HepG2 (cell line): ENCODE data around the gene ANKRD65. TPM values are rescaled to one million over a fixed set of nuclear protein-coding genes. Genes with fewer than 3 reads are reported as not detected.

Experiments used
- CHD2 ChIP-seq: IDR thresholded peaks from 2 replicates; pipeline ENCODE4 v1.6.1; 2011; ENCODE audit warnings: low read depth, low read length, improper control_type of control experiment
- CREB1 ChIP-seq, 2 experiments: fragments of 450-650 bp in 1 of 2; IDR thresholded peaks; 2 replicates each; pipeline ENCODE4 v1.6.1; 2016 to 2017; ENCODE audit warnings: control low read depth in 1 of 2, mild to moderate bottlenecking in 1 of 2, missing compliant biosample characterization in 1 of 2, missing genetic modification characterization in 1 of 2
- EHMT2 ChIP-seq: fragments of 200-600 bp; sonication (generic); IDR thresholded peaks from 2 replicates; pipeline ENCODE4 v1.7.0; 2017; ENCODE audit warnings: antibody characterized with exemption, low read depth, low read length, borderline replicate concordance
- GATA4 ChIP-seq: sonication (generic); IDR thresholded peaks from 2 replicates; pipeline ENCODE4 v1.6.1; 2016; ENCODE audit warnings: antibody characterized with exemption, low read depth, borderline replicate concordance
- GLI4 ChIP-seq: sonication (generic); formaldehyde crosslinking; IDR thresholded peaks from 2 replicates; pipeline ENCODE4 v1.5.1; 2020; ENCODE audit warnings: missing genetic modification reagents, mild to moderate bottlenecking, moderate library complexity, borderline replicate concordance
- HNRNPLL ChIP-seq: fragments of 200-400 bp; formaldehyde crosslinking; IDR thresholded peaks from 2 replicates; pipeline ENCODE4 v1.6.1; 2017; ENCODE audit warnings: mild to moderate bottlenecking, low read depth, low read length; ENCODE audit not compliant: poor library complexity, severe bottlenecking
- ISL2 ChIP-seq: sonication (generic); formaldehyde crosslinking; IDR thresholded peaks from 2 replicates; pipeline ENCODE4 v1.5.0; 2020; ENCODE audit warnings: missing genetic modification reagents
- LCORL ChIP-seq, 2 experiments: fragments of 450-650 bp in 1 of 2; sonication (generic) in 1 of 2; formaldehyde crosslinking in 1 of 2; IDR thresholded peaks; 2 replicates each; pipeline versions ENCODE4 v1.5.0 to v1.6.1; 2017 to 2020; ENCODE audit warnings: antibody characterized with exemption in 1 of 2, missing genetic modification reagents in 1 of 2
- MEIS1 ChIP-seq: sonication (generic); formaldehyde crosslinking; IDR thresholded peaks from 2 replicates; pipeline ENCODE4 v1.9.0; 2021; ENCODE audit warnings: mild to moderate bottlenecking, missing genetic modification reagents, moderate library complexity, borderline replicate concordance
- MLLT10 ChIP-seq: sonication (generic); formaldehyde crosslinking; IDR thresholded peaks from 2 replicates; pipeline ENCODE4 v1.4.0; 2020; ENCODE audit warnings: missing genetic modification reagents
- POLR2AphosphoS5 ChIP-seq: IDR thresholded peaks from 2 replicates; pipeline ENCODE4 v1.6.1; 2012; ENCODE audit warnings: low read depth, low read length
- POLR2G ChIP-seq: fragments of 200-400 bp; formaldehyde crosslinking; IDR thresholded peaks from 2 replicates; pipeline ENCODE4 v1.6.1; 2018; ENCODE audit warnings: mild to moderate bottlenecking, low read depth, low read length, moderate library complexity
- ZBTB7A ChIP-seq: sonication (generic); formaldehyde crosslinking; IDR thresholded peaks from 2 replicates; pipeline ENCODE4 v1.8.0; 2022; ENCODE audit warnings: mild to moderate bottlenecking, missing genetic modification reagents
- ZFP91 ChIP-seq: sonication (generic); formaldehyde crosslinking; IDR thresholded peaks from 2 replicates; pipeline ENCODE4 v1.9.0; 2022; ENCODE audit warnings: missing genetic modification reagents, mild to moderate bottlenecking, borderline replicate concordance
- ZNF225 ChIP-seq: sonication (generic); formaldehyde crosslinking; IDR thresholded peaks from 2 replicates; pipeline ENCODE4 v1.4.0; 2020; ENCODE audit warnings: mild to moderate bottlenecking, missing genetic modification reagents
- ZNF382 ChIP-seq: sonication (generic); formaldehyde crosslinking; IDR thresholded peaks from 2 replicates; pipeline ENCODE4 v1.5.0; 2020; ENCODE audit warnings: missing genetic modification reagents, mild to moderate bottlenecking, borderline replicate concordance
- ZNF557 ChIP-seq: sonication (generic); formaldehyde crosslinking; IDR thresholded peaks from 2 replicates; pipeline ENCODE4 v1.4.0; 2020; ENCODE audit warnings: missing genetic modification reagents
- ZNF567 ChIP-seq: sonication (generic); formaldehyde crosslinking; IDR thresholded peaks from 2 replicates; pipeline ENCODE4 v1.8.1; 2023; ENCODE audit warnings: mild to moderate bottlenecking, missing genetic modification reagents, borderline replicate concordance
- ZNF746 ChIP-seq: sonication (generic); formaldehyde crosslinking; IDR thresholded peaks from 2 replicates; pipeline ENCODE4 v1.8.0; 2022; ENCODE audit warnings: mild to moderate bottlenecking, missing genetic modification reagents
- ZNF780A ChIP-seq: sonication (generic); formaldehyde crosslinking; IDR thresholded peaks from 2 replicates; pipeline ENCODE4 v1.8.0; 2022; ENCODE audit warnings: mild to moderate bottlenecking, missing genetic modification reagents, moderate library complexity
- polyA plus RNA-seq, 8 experiments: library from polyadenylated mRNA; depleted of rRNA in 3 of 8; stranded (reverse) in 7 of 8; unstranded in 1 of 8; fragments of >200 nt; fragmentation: Illumina TruSeq in 4 of 8; extraction: Trizol in 4 of 8; gene quantifications; 2 replicates each; pipeline versions ENCODE4 v1.2.1 to v1.2.3, GENCODE V29; 2011 to 2016; ENCODE audit warnings: low read depth in 4 of 8, missing spikeins in 1 of 8, mixed read lengths in 1 of 8; ENCODE audit not compliant: insufficient read depth in 1 of 8
- total RNA-seq, 5 experiments: library from RNA; depleted of rRNA; stranded (reverse); fragments of >200 nt; fragmentation: Illumina TruSeq; extraction: Trizol; gene quantifications; 2 replicates each; pipeline ENCODE4 v1.2.3, GENCODE V29; 2016; ENCODE audit warnings: low read depth in 1 of 5
- TF ChIP-seq, protein P1 (sequence below): sonication (generic); formaldehyde crosslinking; IDR thresholded peaks from 2 replicates; pipeline ENCODE4 v1.9.0; 2021; ENCODE audit warnings: missing genetic modification reagents, mild to moderate bottlenecking, borderline replicate concordance
- TF ChIP-seq, protein P2 (sequence below): sonication (generic); formaldehyde crosslinking; IDR thresholded peaks from 2 replicates; pipeline ENCODE4 v1.4.0; 2020; ENCODE audit warnings: missing genetic modification reagents, mild to moderate bottlenecking, borderline replicate concordance

The ANKRD65 gene
- total and polyA plus RNA-seq, 2 of the 13 experiments (the other 11 are each of a cell fraction or from before 2014, with no cell fraction given): 12.1 to 30.1 TPM

DNA sequence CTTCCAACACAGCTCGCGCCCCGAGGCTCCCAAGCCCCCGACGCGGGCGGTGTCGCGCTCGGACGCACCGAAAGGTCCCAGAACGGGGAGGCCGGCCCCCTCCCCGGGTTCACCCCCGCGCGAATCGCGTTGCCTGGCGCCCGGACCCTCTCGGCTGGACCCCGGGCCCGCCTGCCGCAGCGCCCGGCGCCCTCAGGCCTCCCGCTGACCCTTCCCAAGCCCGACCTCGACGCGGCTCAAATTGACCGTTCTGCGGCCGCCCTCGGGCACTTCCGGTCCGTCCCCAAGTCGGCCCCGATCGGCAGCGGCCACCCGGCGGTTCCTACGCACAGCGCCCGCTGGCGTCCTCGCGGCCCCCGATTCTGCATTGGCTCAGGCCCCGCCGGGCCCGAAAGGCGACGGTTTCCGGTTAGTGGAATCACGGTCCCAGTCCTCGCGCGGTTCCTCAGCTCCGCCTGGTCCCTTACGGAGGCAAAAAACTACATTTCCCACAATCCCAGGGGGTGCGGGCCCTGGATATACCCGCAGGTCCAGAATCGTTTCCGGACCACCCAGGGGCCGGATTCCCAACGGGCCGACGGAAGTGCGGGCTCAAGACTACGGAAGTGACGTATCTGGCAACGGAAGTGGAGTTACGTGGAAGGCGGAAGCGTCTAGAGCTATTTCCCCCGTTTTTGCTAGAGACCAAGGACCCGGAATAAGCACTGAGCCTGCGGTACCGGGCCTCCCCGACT is 46.0 kb downstream of the ANKRD65 start, which contains the start of gene AURKAIP1 (continued):
- TF ChIP-seq ZNF225 (CRISPR knock-in tag) (peak; percentile 51; the same call in 1 of the 2 replicates), MEIS1 (CRISPR knock-in tag) (0 out of 2 replicates have a peak, but pooled peaks have one; percentile 62), ZNF746 (CRISPR knock-in tag) (peak; percentile 63), ISL2 (CRISPR knock-in tag) (peak; percentile 90), GLI4 (CRISPR knock-in tag) (peak; percentile 78), ZNF567 (no peak; the same call in 1 of the 2 replicates), ZNF382 (no peak), ZBTB7A (CRISPR knock-in tag) (peak; percentile 96), CREB1 (IDR thresholded peaks at IDR 0.05) (peak; percentile 96), CREB1 (CRISPR knock-in tag; IDR thresholded peaks at IDR 0.05) (peak; percentile 98), HNRNPLL (peak; percentile 90), LCORL (IDR thresholded peaks at IDR 0.05) (no peak), LCORL (CRISPR knock-in tag; IDR thresholded peaks at IDR 0.05) (peak; percentile 92), ZNF780A (CRISPR knock-in tag) (no peak), CHD2 (peak; percentile 96), ZFP91 (CRISPR knock-in tag) (peak; percentile 98), MLLT10 (CRISPR knock-in tag) (no peak; the same call in 1 of the 2 replicates), GATA4 (peak; percentile 26; the same call in 1 of the 2 replicates), POLR2G (peak; percentile 74), ZNF557 (CRISPR knock-in tag) (no peak), EHMT2 (no peak), POLR2AphosphoS5 (peak; percentile 62; the same call in 1 of the 2 replicates)
- TF ChIP-seq, protein P1, sequence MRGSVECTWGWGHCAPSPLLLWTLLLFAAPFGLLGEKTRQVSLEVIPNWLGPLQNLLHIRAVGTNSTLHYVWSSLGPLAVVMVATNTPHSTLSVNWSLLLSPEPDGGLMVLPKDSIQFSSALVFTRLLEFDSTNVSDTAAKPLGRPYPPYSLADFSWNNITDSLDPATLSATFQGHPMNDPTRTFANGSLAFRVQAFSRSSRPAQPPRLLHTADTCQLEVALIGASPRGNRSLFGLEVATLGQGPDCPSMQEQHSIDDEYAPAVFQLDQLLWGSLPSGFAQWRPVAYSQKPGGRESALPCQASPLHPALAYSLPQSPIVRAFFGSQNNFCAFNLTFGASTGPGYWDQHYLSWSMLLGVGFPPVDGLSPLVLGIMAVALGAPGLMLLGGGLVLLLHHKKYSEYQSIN (CRISPR knock-in tag): no peak
- TF ChIP-seq, protein P2, sequence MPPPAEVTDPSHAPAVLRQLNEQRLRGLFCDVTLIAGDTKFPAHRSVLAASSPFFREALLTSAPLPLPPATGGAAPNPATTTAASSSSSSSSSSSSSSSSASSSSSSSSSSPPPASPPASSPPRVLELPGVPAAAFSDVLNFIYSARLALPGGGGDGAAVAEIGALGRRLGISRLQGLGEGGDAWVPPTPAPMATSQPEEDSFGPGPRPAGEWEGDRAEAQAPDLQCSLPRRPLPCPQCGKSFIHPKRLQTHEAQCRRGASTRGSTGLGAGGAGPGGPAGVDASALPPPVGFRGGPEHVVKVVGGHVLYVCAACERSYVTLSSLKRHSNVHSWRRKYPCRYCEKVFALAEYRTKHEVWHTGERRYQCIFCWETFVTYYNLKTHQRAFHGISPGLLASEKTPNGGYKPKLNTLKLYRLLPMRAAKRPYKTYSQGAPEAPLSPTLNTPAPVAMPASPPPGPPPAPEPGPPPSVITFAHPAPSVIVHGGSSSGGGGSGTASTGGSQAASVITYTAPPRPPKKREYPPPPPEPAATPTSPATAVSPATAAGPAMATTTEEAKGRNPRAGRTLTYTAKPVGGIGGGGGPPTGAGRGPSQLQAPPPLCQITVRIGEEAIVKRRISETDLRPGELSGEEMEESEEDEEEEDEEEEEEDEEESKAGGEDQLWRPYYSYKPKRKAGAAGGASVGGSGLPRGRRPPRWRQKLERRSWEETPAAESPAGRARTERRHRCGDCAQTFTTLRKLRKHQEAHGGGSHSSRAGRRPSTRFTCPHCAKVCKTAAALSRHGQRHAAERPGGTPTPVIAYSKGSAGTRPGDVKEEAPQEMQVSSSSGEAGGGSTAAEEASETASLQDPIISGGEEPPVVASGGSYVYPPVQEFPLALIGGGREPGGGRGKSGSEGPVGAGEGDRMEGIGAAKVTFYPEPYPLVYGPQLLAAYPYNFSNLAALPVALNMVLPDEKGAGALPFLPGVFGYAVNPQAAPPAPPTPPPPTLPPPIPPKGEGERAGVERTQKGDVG (CRISPR knock-in tag): no peak
